ENCODE measurements around the gene TASP1. TPM values are rescaled to one million over a fixed set of nuclear protein-coding genes. Genes with fewer than 3 reads are reported as not detected.

Gene TASP1
- total and polyA plus RNA-seq, 12 donors: 3.6 to 13.0 (median 9.6) TPM

DNA sequence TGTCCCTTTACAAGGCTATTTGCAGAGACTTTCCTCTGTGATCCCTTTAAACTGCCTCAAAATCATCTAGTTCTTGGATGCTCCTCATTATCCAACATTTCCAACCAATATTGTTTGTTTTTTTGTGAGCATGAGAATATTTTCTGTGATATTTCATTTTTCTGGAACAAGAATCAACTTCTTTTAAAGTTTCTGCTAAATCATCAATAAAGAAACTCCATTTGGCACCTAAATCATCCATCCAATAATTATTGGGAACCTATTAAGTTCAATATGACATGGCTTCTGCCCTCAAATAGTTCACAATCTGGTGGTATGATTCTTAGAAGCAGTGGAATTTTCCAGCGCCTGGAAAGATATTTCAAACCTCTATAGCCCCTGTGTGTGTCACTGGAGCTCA, 210.0 kb downstream of the TASP1 start:
- 96 to 100% (median 97%) methylated on average over 1 of the region's 1 CpG for WGBS, 4 donors
- TF ChIP-seq POLR2A (IDR thresholded peaks at IDR 0.05): no peak
- TF ChIP-seq, protein P1, sequence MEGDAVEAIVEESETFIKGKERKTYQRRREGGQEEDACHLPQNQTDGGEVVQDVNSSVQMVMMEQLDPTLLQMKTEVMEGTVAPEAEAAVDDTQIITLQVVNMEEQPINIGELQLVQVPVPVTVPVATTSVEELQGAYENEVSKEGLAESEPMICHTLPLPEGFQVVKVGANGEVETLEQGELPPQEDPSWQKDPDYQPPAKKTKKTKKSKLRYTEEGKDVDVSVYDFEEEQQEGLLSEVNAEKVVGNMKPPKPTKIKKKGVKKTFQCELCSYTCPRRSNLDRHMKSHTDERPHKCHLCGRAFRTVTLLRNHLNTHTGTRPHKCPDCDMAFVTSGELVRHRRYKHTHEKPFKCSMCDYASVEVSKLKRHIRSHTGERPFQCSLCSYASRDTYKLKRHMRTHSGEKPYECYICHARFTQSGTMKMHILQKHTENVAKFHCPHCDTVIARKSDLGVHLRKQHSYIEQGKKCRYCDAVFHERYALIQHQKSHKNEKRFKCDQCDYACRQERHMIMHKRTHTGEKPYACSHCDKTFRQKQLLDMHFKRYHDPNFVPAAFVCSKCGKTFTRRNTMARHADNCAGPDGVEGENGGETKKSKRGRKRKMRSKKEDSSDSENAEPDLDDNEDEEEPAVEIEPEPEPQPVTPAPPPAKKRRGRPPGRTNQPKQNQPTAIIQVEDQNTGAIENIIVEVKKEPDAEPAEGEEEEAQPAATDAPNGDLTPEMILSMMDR (IDR thresholded peaks at IDR 0.05): no peak
- Histone ChIP-seq H3K4me1 (replicated peaks in 1 of 2) (no peaks in the 10 kb centered on the region), H3K4me3 (no peak overlapping the region), H3K27me3 (no peaks in the 10 kb centered on the region), H3K27ac (no peak overlapping the region), H3K9me3 (replicated peaks in 1 of 3) (no peaks in the 10 kb centered on the region), H3K36me3 (replicated peaks in 1 of 2) (peaks cover 0 to under 1% of the 10 kb centered on the region in 2 donors)
- DNase-seq: no peak
- intact Hi-C loops (cut with DNase I): no loop called here

DNA sequence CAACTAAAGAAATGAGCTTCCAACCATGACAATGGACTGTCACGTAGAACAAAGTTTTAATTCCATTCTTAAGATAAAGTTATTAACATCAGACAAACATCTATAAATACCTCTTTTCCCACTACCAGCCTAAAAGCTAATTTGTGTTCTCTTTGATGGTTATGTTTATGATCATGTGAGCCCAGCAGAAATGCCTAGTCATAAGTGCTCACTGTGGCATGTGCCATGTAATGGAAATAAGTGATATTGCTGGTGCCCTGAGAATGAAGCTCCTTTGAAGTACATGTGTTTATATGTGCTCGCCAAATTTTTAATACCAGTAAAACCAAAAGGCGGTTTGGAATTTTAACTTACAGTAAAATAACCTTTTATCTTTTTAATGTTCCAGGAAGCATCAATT, 211.9 kb downstream of the TASP1 start:
- 93 to 98% (median 95%) methylated on average over 3 of the region's 3 CpGs for WGBS, 4 donors
- DNase-seq: no peak
- H3K4me3 ChIP-seq: no peak overlapping the region
- intact Hi-C loops (cut with DNase I): no loop called here
- H3K27me3 ChIP-seq: no peaks in the 10 kb centered on the region
- no peaks in the 10 kb centered on the region for H3K9me3 ChIP-seq (replicated peaks in 1 of 3)
- TF ChIP-seq, protein P1 (IDR thresholded peaks at IDR 0.05): no peak
- TF ChIP-seq POLR2A (IDR thresholded peaks at IDR 0.05): no peak
- no peaks in the 10 kb centered on the region for H3K36me3 ChIP-seq (replicated peaks in 1 of 2)
- no peaks in the 10 kb centered on the region for H3K4me1 ChIP-seq (replicated peaks in 1 of 2)
- H3K27ac ChIP-seq: no peak overlapping the region

DNA sequence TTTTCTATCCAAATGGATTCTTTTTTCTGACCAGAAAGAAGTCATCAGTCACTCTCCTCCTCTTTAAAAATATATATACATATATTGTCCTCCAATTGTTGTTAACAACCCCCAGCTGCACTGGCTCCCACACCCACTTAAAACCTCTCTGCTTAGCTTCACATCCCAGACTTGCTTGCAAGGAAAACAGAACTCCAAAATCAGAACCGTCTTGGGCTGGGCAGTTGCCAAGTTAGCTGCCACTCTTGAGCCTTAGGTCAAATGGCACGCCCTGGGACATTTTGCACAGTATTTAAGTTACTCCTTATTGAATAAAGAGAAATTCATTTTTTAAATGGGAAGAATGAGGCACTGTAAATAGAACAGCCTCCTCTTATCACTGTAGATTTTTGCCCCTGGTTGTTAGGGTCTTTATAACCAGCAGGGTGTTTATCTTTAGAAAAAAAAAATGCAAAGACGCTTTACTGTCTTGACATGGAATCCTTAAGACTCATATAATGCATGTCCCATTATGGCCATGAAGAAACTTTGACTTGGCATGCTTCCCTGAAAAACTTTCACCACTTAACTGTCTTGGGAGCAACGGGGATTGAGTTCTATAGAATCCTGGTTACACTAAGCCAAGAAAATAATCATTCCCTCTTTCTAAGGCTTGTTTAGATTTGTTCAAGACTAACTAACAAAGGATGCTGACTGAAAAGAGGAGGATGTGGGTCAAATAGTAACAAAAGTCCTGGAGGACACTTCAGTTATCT, 213.2 kb downstream of the TASP1 start:
- intact Hi-C loops (cut with DNase I): no loop called here

DNA sequence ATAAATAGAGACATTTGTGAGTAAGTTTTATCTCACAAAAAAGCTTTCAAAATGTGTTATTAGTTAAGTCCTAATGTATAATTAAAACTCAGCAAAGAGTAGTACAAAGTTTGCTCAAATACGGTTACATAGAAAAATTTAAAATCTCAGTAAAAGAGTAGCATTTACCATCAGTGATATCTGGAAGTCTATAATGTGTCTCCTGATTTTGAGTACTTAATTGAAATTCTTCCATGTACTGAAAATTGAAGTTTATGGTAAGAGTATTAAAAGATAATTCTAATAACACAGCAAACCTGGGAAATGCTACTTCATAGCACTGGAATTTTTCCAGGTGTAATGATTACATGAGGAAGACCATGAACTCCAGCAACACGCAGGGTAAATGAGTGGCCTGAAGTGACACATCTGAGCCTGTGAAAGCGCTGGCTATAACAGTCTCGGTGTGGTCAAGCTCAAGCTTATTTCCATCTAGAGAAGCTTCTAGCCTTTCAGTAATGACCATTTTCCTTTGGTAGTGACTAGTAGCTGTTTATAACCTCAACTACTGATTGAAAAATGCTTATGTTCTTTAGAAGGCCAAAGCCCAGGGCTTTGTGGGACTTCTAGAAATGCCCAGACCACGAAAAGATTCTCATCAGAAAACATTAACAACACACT, 214.4 kb downstream of the TASP1 start:
- TF ChIP-seq, protein P1 (IDR thresholded peaks at IDR 0.05): no peak
- no peak for TF ChIP-seq POLR2A (IDR thresholded peaks at IDR 0.05)
- Histone ChIP-seq H3K4me1 (replicated peaks in 1 of 2) (no peaks in the 10 kb centered on the region), H3K27me3 (no peaks in the 10 kb centered on the region), H3K9me3 (replicated peaks in 1 of 3) (no peaks in the 10 kb centered on the region), H3K27ac (no peak overlapping the region), H3K4me3 (no peak overlapping the region), H3K36me3 (replicated peaks in 1 of 2) (no peaks in the 10 kb centered on the region)
- no peak for DNase-seq
- intact Hi-C loops (cut with DNase I): no loop called here
- WGBS, 4 donors: 95 to 98% (median 95%) methylated on average over 5 of the region's 5 CpGs

More for the DNA sequence above, 213.2 kb downstream of the TASP1 start:
- H3K9me3 ChIP-seq (replicated peaks in 1 of 3): no peaks in the 10 kb centered on the region
- H3K4me3 ChIP-seq: no peak overlapping the region
- no peaks in the 10 kb centered on the region for H3K36me3 ChIP-seq (replicated peaks in 1 of 2)
- no peaks in the 10 kb centered on the region for H3K4me1 ChIP-seq (replicated peaks in 1 of 2)
- TF ChIP-seq, protein P1 (IDR thresholded peaks at IDR 0.05): no peak
- no peak for TF ChIP-seq POLR2A (IDR thresholded peaks at IDR 0.05)
- WGBS, 4 donors: 54 to 78% (median 63%) methylated on average over 4 of the region's 4 CpGs
- DNase-seq: peak in 1 of 7 donors; percentile 2
- H3K27me3 ChIP-seq: no peaks in the 10 kb centered on the region
- no peak overlapping the region for H3K27ac ChIP-seq
